HEK293T (cell line): ENCODE measurements around the gene HYKK.

ENCODE experiments used
- ARNT ChIP-seq: fragments of 450-650 bp; IDR thresholded peaks from 2 replicates; pipeline ENCODE4 v1.6.1; 2017; ENCODE audit warnings: mild to moderate bottlenecking
- BHLHE40 ChIP-seq: fragments of 450-650 bp; IDR thresholded peaks from 2 replicates; pipeline ENCODE4 v1.6.1; 2016; ENCODE audit warnings: mild to moderate bottlenecking, moderate library complexity, borderline replicate concordance
- FOXA1 ChIP-seq: fragments of 450-650 bp; IDR thresholded peaks from 2 replicates; pipeline ENCODE4 v1.6.1; 2016; ENCODE audit warnings: mild to moderate bottlenecking
- FOXK2 ChIP-seq: fragments of 450-650 bp; IDR thresholded peaks from 2 replicates; pipeline ENCODE4 v1.6.1; 2016; ENCODE audit warnings: mild to moderate bottlenecking
- FOXM1 ChIP-seq: fragments of 450-650 bp; IDR thresholded peaks from 2 replicates; pipeline ENCODE4 v1.6.1; 2017; ENCODE audit warnings: mild to moderate bottlenecking, borderline replicate concordance
- HDGF ChIP-seq: fragments of 450-650 bp; IDR thresholded peaks from 2 replicates; pipeline ENCODE4 v1.6.1; 2017; ENCODE audit warnings: antibody characterized with exemption, borderline replicate concordance
- L3MBTL2 ChIP-seq: fragments of 450-650 bp; conservative IDR thresholded peaks from 2 replicates; pipeline ENCODE4 v1.6.1; 2016; ENCODE audit warnings: mild to moderate bottlenecking
- NFRKB ChIP-seq: fragments of 450-650 bp; IDR thresholded peaks from 2 replicates; pipeline ENCODE4 v1.6.1; 2016; ENCODE audit warnings: mild to moderate bottlenecking, moderate library complexity
- PKNOX1 ChIP-seq: fragments of 450-650 bp; IDR thresholded peaks from 2 replicates; pipeline ENCODE4 v1.6.1; 2016
- SP1 ChIP-seq: fragments of 450-650 bp; IDR thresholded peaks from 2 replicates; pipeline ENCODE4 v1.6.1; 2017
- SUZ12 ChIP-seq: fragments of 450-650 bp; IDR thresholded peaks from 2 replicates; pipeline ENCODE4 v1.6.1; 2016; ENCODE audit warnings: mild to moderate bottlenecking
- TARDBP ChIP-seq: fragments of 450-650 bp; IDR thresholded peaks from 2 replicates; pipeline ENCODE4 v1.6.1; 2016
- ZNF384 ChIP-seq: fragments of 450-650 bp; IDR thresholded peaks from 2 replicates; pipeline ENCODE4 v1.6.1; 2016

GRCh38 chr15:78524230-78524629 lies 16.9 kb downstream of the HYKK start:
- TF ChIP-seq FOXA1, result no peak
- TF ChIP-seq FOXM1, result no peak
- TF ChIP-seq FOXK2, result no peak
- TF ChIP-seq SUZ12, result no peak
- TF ChIP-seq ZNF384, result no peak
- TF ChIP-seq TARDBP, result no peak
- no peak for TF ChIP-seq ARNT
- no peak for TF ChIP-seq BHLHE40
- no peak for TF ChIP-seq L3MBTL2
- TF ChIP-seq HDGF, result no peak
- TF ChIP-seq SP1, result no peak
- no peak for TF ChIP-seq PKNOX1
- no peak for TF ChIP-seq NFRKB
